K562 (cell line): ENCODE data around the gene KCTD15. TPM values are rescaled to one million over a fixed set of nuclear protein-coding genes. Genes with fewer than 3 reads are reported as not detected.

Experiments
- ATAC-seq: fragments of 200-7000 bp; cut with Tn5 transposase; 3 replicates; pipeline ENCODE4 v1.9.1; 2020; ENCODE audit warnings: moderate library complexity
- BruUV-seq: library from RNA; stranded (reverse); fragments of 400-500 nt; replicated peaks from 2 replicates; lab custom pipeline; 2021; lab: Mats Ljungman, UMichigan
- CTCF ChIA-PET: fragments of 300-600 bp; formaldehyde crosslinking; extraction: SDS; loops from one replicate; lab custom pipeline; 2021; ENCODE audit warnings: low intra/inter-chr PET ratio; lab: Yijun Ruan, JAX
- POLR2A ChIA-PET: fragments of 300-600, 350-650 bp; sonication (Branson Sonifier 250); formaldehyde crosslinking; extraction: SDS; loops from one replicate; lab custom pipeline; 2021; ENCODE audit warnings: antibody characterized with exemption, inconsistent platforms; lab: Yijun Ruan, JAX
- DNase-seq, 4 experiments: peaks; one replicate each; pipeline versions ENCODE4 v3.0.0 to v3.0.0-alpha.2; 2011 to 2018; ENCODE audit warnings: low spot score in 3 of 4, mixed read lengths in 3 of 4; ENCODE audit errors: extremely low read depth in 1 of 4
- FAIRE-seq: peaks from 2 replicates; lab custom pipeline; 2011; peaks lifted over from hg19 to GRCh38; lab: Jason Lieb, UNC
- H2AFZ ChIP-seq: 2 replicates; pipeline ENCODE4 v1.6.0; 2011; ENCODE audit warnings: low read depth, low read length, control low read depth, inconsistent platforms
- H3K27ac ChIP-seq: fragments of 200-600 bp; 3 replicates; pipeline ENCODE4 v1.8.0; 2011; ENCODE audit warnings: low read depth, mild to moderate bottlenecking, control low read depth, inconsistent platforms, low read length, moderate library complexity, mixed read lengths; ENCODE audit errors: extremely low read depth
- H3K27me3 ChIP-seq, 2 experiments: fragments of 300-600 bp in 1 of 2; 2 replicates in 1 of 2; 3 replicates in 1 of 2; pipeline versions ENCODE4 v1.6.0 to v1.8.0; 2011; ENCODE audit warnings: inconsistent platforms in 2 of 2, low read length in 2 of 2, mild to moderate bottlenecking in 1 of 2, mixed read lengths in 1 of 2, moderate library complexity in 1 of 2; ENCODE audit not compliant: control insufficient read depth in 2 of 2, insufficient read depth in 2 of 2
- H3K36me3 ChIP-seq: fragments of 300-600 bp; 3 replicates; pipeline ENCODE4 v1.8.0; 2011; ENCODE audit warnings: mild to moderate bottlenecking, low read length, inconsistent platforms; ENCODE audit not compliant: control insufficient read depth, insufficient read depth
- H3K4me1 ChIP-seq, 2 experiments: fragments of 200-600 bp in 1 of 2; replicated peaks in 1 of 2; 2 replicates in 1 of 2; 3 replicates in 1 of 2; pipeline versions ENCODE4 v1.5.1 to v1.8.0; 2011; ENCODE audit warnings: inconsistent platforms in 2 of 2, low read length in 2 of 2, mild to moderate bottlenecking in 1 of 2, mixed read lengths in 1 of 2, moderate library complexity in 1 of 2; ENCODE audit not compliant: control insufficient read depth in 2 of 2, insufficient read depth in 2 of 2
- H3K4me2 ChIP-seq: 2 replicates; pipeline ENCODE4 v1.6.1; 2011; ENCODE audit warnings: low read length, control low read depth, inconsistent platforms, mixed read lengths; ENCODE audit not compliant: insufficient read depth
- H3K4me3 ChIP-seq: fragments of 200-600 bp; sonication (generic), shearing (Covaris generic); 2 replicates; pipeline ENCODE4 v1.5.1; 2016; ENCODE audit warnings: control low read depth, inconsistent platforms
- H3K79me2 ChIP-seq: fragments of 200-600 bp; 3 replicates; pipeline ENCODE4 v1.8.0; 2011; ENCODE audit warnings: low read length, inconsistent platforms; ENCODE audit not compliant: control insufficient read depth, insufficient read depth
- H3K9ac ChIP-seq, 2 experiments: 2 replicates each; pipeline versions ENCODE4 v1.6.0 to v1.6.1; 2011; ENCODE audit warnings: low read depth in 2 of 2, low read length in 2 of 2, control low read depth in 1 of 2, inconsistent platforms in 1 of 2, mild to moderate bottlenecking in 1 of 2, mixed read lengths in 1 of 2; ENCODE audit not compliant: insufficient read depth in 1 of 2
- H3K9me1 ChIP-seq: one replicate; pipeline ENCODE4 v1.6.0; 2011; ENCODE audit warnings: inconsistent platforms, mild to moderate bottlenecking, low read length, moderate library complexity; ENCODE audit not compliant: control insufficient read depth, insufficient read depth
- H3K9me3 ChIP-seq: replicated peaks from 2 replicates; pipeline ENCODE4 v1.5.1; 2011; ENCODE audit warnings: low read depth, low read length, inconsistent platforms; ENCODE audit not compliant: control insufficient read depth, insufficient read depth
- H4K20me1 ChIP-seq: replicated peaks from 2 replicates; pipeline ENCODE4 v1.6.1; 2011; ENCODE audit warnings: low read length, inconsistent platforms, mixed read lengths; ENCODE audit not compliant: control insufficient read depth, insufficient read depth
- ATF3 ChIP-seq, 2 experiments: fragments of 450-650 bp in 1 of 2; sonication (generic) in 1 of 2; formaldehyde crosslinking in 1 of 2; IDR thresholded peaks in 1 of 2; conservative IDR thresholded peaks in 1 of 2; 2 replicates each; pipeline versions ENCODE4 v1.6.1 to v1.8.1; 2016 to 2023; ENCODE audit warnings: mild to moderate bottlenecking in 2 of 2, moderate library complexity in 2 of 2, inconsistent platforms in 1 of 2, missing genetic modification reagents in 1 of 2
- BRD4 ChIP-seq: fragments of 200-600 bp; sonication (generic); IDR thresholded peaks from 2 replicates; pipeline ENCODE4 v1.6.1; 2017; ENCODE audit warnings: inconsistent platforms
- HMBOX1 ChIP-seq: sonication (generic); IDR thresholded peaks from 2 replicates; pipeline ENCODE4 v1.6.1; 2016
- HOXB6 ChIP-seq: fragments of 250-450 bp; sonication (Bioruptor Pico); IDR thresholded peaks from 2 replicates; pipeline ENCODE4 v1.5.1; 2022; ENCODE audit warnings: mild to moderate bottlenecking, borderline replicate concordance
- MEF2D ChIP-seq: conservative IDR thresholded peaks from 2 replicates; pipeline ENCODE4 v1.6.1; 2016; ENCODE audit warnings: low read depth, missing genetic modification characterization, missing compliant biosample characterization
- NBN ChIP-seq: fragments of 450-650 bp; IDR thresholded peaks from 2 replicates; pipeline ENCODE4 v1.6.1; 2016; ENCODE audit warnings: low read depth, mild to moderate bottlenecking
- ZFP36 ChIP-seq: fragments of 150-350 bp; IDR thresholded peaks from 2 replicates; pipeline ENCODE4 v1.6.1; 2018; ENCODE audit warnings: low read length, low read depth; ENCODE audit not compliant: partially characterized antibody
- ZNF224 ChIP-seq: sonication (generic); formaldehyde crosslinking; IDR thresholded peaks from 2 replicates; pipeline ENCODE4 v1.8.0; 2022; ENCODE audit warnings: mild to moderate bottlenecking, missing genetic modification reagents
- ZNF263 ChIP-seq: sonication (generic); formaldehyde crosslinking; IDR thresholded peaks from 2 replicates; pipeline ENCODE4 v1.8.0; 2022; ENCODE audit warnings: mild to moderate bottlenecking, missing genetic modification reagents, borderline replicate concordance
- WGBS: fragments of 100-300 bp; shearing (Covaris generic); methylation state at CpG from one replicate; pipeline ENCODE4 v1.1.6; 2016; ENCODE audit warnings: low coverage, mixed read lengths; ENCODE audit not compliant: insufficient coverage; ENCODE audit errors: missing lambda C conversion rate; 5-methylcytosine and 5-hydroxymethylcytosine counted together
- in situ Hi-C: fragments of 300-500 bp; cut with MboI; formaldehyde crosslinking; loops from 4 replicates; pipeline ENCODE4 v1.15.0; 2018; ENCODE audit warnings: inconsistent platforms, mixed read lengths
- intact Hi-C: fragments of 100-400 bp; cut with micrococcal nuclease; formaldehyde crosslinking; loops from 2 replicates; pipeline ENCODE4 v1.14.2; 2022
- polyA plus RNA-seq, 8 experiments: library from polyadenylated mRNA; depleted of rRNA in 4 of 8; stranded (reverse) in 5 of 8; unstranded in 3 of 8; fragments of >200 nt; fragmentation: Nextera tagmentation in 2 of 8; fragmentation: Illumina TruSeq in 1 of 8; extraction: Ambion mirVana in 2 of 8; extraction: Trizol in 1 of 8; gene quantifications; 2 replicates each; pipeline versions ENCODE4 v1.2.1 to v1.2.3, GENCODE V29; 2011 to 2014; ENCODE audit warnings: inconsistent platforms in 1 of 8, missing spikeins in 1 of 8
- total RNA-seq, 7 experiments: library from RNA; depleted of rRNA in 6 of 7; stranded (reverse); fragments of >200 nt in 6 of 7; fragmentation: Illumina TruSeq in 2 of 7; extraction: Trizol in 2 of 7; gene quantifications; 2 replicates each; pipeline versions ENCODE4 v1.2.1 to v1.2.3, GENCODE V29; 2011 to 2021; ENCODE audit warnings: low replicate concordance in 1 of 7
- TF ChIP-seq, protein P1 (sequence below), 2 experiments: fragments of 450-650 bp; formaldehyde crosslinking in 1 of 2; IDR thresholded peaks; 2 replicates each; pipeline versions ENCODE4 v1.4.0 to v1.6.1; 2014 to 2020; ENCODE audit warnings: mild to moderate bottlenecking in 2 of 2, borderline replicate concordance in 1 of 2, low read depth in 1 of 2
- TF ChIP-seq, protein P2 (sequence below): conservative IDR thresholded peaks from 2 replicates; pipeline ENCODE4 v1.6.1; 2011; ENCODE audit warnings: low read depth, mild to moderate bottlenecking, low read length; ENCODE audit not compliant: control insufficient read depth

The KCTD15 gene
- total and polyA plus RNA-seq, 9 of the 15 experiments (the other 6 are each of a cell fraction or from before 2014, with no cell fraction given), result 1.7 to 49.0 (median 11.8) TPM

DNA sequence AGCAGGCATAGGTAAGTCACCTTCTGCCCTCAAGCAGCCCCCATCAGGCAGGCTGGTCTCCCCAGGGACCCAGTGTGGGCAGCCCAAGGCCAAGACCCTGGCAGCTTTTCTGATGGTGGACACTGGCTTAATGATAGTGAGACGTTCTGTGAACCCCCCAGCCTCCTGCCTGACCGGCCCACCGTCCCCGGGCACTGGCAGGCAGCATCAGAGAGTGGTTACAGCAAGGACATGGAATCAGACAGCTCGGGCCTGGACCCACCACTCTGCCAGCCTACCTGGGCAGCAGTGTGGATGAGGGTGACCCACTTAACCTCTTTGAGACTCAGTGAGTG is 45.3 kb upstream of the KCTD15 start:
- in situ Hi-C loops (no loop called here), intact Hi-C loops (no loop called here)
- ChIA-PET POLR2A (no interaction called here), CTCF (no interaction called here)
- H3K27me3 ChIP-seq, result peaks cover 2 to 46% of the 10 kb centered on the region in 2 experiments; a peak in 4 of 5 replicates
- FAIRE-seq (no peak), ATAC-seq (no peak), DNase-seq (no peak)
- H3K79me2 ChIP-seq, result no peaks in the 10 kb centered on the region
- 5% methylated on average over 5 of the region's 5 CpGs for WGBS
- H3K9ac ChIP-seq, result no peak overlapping the region
- no peak overlapping the region for H3K4me2 ChIP-seq
- BruUV-seq, result no TSS peak
- H3K4me3 ChIP-seq, result no peak overlapping the region
- no peaks in the 10 kb centered on the region for H3K36me3 ChIP-seq
- H3K9me3 ChIP-seq, result no peaks in the 10 kb centered on the region
- no peaks in the 10 kb centered on the region for H3K4me1 ChIP-seq
- no peak overlapping the region for H3K27ac ChIP-seq
- H3K9me1 ChIP-seq, result no peaks in the 10 kb centered on the region
- no peak overlapping the region for H2AFZ ChIP-seq
- H4K20me1 ChIP-seq, result no peaks in the 10 kb centered on the region; the same call in 1 of the 2 replicates
- TF ChIP-seq BRD4 (no peak), ZNF263 (CRISPR knock-in tag) (no peak), ZFP36 (no peak), HMBOX1 (no peak), NBN (no peak), MEF2D (tag) (no peak), ATF3 (IDR thresholded peaks at IDR 0.05) (no peak), ATF3 (CRISPR knock-in tag; conservative IDR thresholded peaks at IDR 0.05) (no peak), HOXB6 (CRISPR knock-in tag) (no peak), ZNF224 (CRISPR knock-in tag) (no peak)
- TF ChIP-seq, protein P1, sequence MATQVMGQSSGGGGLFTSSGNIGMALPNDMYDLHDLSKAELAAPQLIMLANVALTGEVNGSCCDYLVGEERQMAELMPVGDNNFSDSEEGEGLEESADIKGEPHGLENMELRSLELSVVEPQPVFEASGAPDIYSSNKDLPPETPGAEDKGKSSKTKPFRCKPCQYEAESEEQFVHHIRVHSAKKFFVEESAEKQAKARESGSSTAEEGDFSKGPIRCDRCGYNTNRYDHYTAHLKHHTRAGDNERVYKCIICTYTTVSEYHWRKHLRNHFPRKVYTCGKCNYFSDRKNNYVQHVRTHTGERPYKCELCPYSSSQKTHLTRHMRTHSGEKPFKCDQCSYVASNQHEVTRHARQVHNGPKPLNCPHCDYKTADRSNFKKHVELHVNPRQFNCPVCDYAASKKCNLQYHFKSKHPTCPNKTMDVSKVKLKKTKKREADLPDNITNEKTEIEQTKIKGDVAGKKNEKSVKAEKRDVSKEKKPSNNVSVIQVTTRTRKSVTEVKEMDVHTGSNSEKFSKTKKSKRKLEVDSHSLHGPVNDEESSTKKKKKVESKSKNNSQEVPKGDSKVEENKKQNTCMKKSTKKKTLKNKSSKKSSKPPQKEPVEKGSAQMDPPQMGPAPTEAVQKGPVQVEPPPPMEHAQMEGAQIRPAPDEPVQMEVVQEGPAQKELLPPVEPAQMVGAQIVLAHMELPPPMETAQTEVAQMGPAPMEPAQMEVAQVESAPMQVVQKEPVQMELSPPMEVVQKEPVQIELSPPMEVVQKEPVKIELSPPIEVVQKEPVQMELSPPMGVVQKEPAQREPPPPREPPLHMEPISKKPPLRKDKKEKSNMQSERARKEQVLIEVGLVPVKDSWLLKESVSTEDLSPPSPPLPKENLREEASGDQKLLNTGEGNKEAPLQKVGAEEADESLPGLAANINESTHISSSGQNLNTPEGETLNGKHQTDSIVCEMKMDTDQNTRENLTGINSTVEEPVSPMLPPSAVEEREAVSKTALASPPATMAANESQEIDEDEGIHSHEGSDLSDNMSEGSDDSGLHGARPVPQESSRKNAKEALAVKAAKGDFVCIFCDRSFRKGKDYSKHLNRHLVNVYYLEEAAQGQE (IDR thresholded peaks at IDR 0.05; ENCODE audit: borderline replicate concordance), result no peak
- TF ChIP-seq, protein P1 (CRISPR knock-in tag; IDR thresholded peaks at IDR 0.05; ENCODE audit: low read depth), result no peak
- TF ChIP-seq, protein P2, sequence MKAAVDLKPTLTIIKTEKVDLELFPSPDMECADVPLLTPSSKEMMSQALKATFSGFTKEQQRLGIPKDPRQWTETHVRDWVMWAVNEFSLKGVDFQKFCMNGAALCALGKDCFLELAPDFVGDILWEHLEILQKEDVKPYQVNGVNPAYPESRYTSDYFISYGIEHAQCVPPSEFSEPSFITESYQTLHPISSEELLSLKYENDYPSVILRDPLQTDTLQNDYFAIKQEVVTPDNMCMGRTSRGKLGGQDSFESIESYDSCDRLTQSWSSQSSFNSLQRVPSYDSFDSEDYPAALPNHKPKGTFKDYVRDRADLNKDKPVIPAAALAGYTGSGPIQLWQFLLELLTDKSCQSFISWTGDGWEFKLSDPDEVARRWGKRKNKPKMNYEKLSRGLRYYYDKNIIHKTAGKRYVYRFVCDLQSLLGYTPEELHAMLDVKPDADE, result no peak
